ENCODE results near the gene TMEM143.
A peak's percentile ranks its signal among the peaks of the same experiment; 100 is the strongest.
"Not testable (repeated sequence)": the region's sequence is repeated elsewhere in the genome, so short reads cannot be mapped to it uniquely, and the experiment has no call there.

TMEM143 gene

GRCh38 chr19:48325265-48325910, 38.4 kb downstream of the TMEM143 start, which contains the start of gene EMP3:
Gene EMP3, plus strand, starts transcription at chr19:48325552. Its CDS starts 1,293 bp downstream, at chr19:48326845.
- DNase-seq: no peak

GRCh38 chr19:48321622-48322591, 41.8 kb downstream of the TMEM143 start:
- DNase-seq: peak; percentile 80

- peak; percentile 88 for DNase-seq
Measured at GRCh38 chr19:48321372-48321621, 42.4 kb downstream of the TMEM143 start.

GRCh38 chr19:48319647-48320541, 43.8 kb downstream of the TMEM143 start:
- peak; percentile 61 for DNase-seq

GRCh38 chr19:48318286-48318987, 45.3 kb downstream of the TMEM143 start:
- DNase-seq: no peak

- DNase-seq: not testable (repeated sequence)
Measured at GRCh38 chr19:48317708-48317960, 46.1 kb downstream of the TMEM143 start.

- no peak for DNase-seq
Measured at GRCh38 chr19:48315712-48316111, 48.0 kb downstream of the TMEM143 start.

GRCh38 chr19:48311384-48311783, 52.4 kb downstream of the TMEM143 start:
- no peak for DNase-seq

- no peak for DNase-seq
Measured at GRCh38 chr19:48310227-48310626, 53.5 kb downstream of the TMEM143 start.

GRCh38 chr19:48309731-48310130, 54.0 kb downstream of the TMEM143 start:
- DNase-seq: not testable (repeated sequence)

GRCh38 chr19:48308631-48309586, 54.8 kb downstream of the TMEM143 start:
- no peak for DNase-seq

- DNase-seq: no peak
Measured at GRCh38 chr19:48303866-48304265, 59.9 kb downstream of the TMEM143 start.

- no peak for DNase-seq
Measured at GRCh38 chr19:48303367-48303766, 60.4 kb downstream of the TMEM143 start.

- no peak for DNase-seq
Measured at GRCh38 chr19:48302600-48302959, 61.2 kb downstream of the TMEM143 start.

- no peak for DNase-seq
Measured at GRCh38 chr19:48301886-48302599, 61.7 kb downstream of the TMEM143 start.

GRCh38 chr19:48297975-48298374, 65.8 kb downstream of the TMEM143 start:
- DNase-seq: no peak

GRCh38 chr19:48296963-48297734, 66.6 kb downstream of the TMEM143 start:
- no peak for DNase-seq

GRCh38 chr19:48295458-48295857, 68.3 kb downstream of the TMEM143 start:
- no peak for DNase-seq

GRCh38 chr19:48292798-48293197, 70.9 kb downstream of the TMEM143 start:
- no peak for DNase-seq

- DNase-seq: not testable (repeated sequence)
Measured at GRCh38 chr19:48291489-48291815, 72.3 kb downstream of the TMEM143 start.

Measured in NCI-H2029 treated with DMSO at 0.1 percent for 48 hours (cell line).